Heart left ventricle (tissue), 13 donors: Measurements from ENCODE around the gene TRDMT1.
A peak's percentile ranks its signal among the peaks of the same experiment; 100 is the strongest.

ENCODE experiments used
- POLR2A ChIP-seq, 2 donors: fragments of 450-650 bp; IDR thresholded peaks; one replicate each; pipeline ENCODE4 v1.6.1; 2017; ENCODE audit warnings: antibody characterized with exemption in 2 of 2, mild to moderate bottlenecking in 2 of 2, moderate library complexity in 2 of 2
- TF ChIP-seq, protein P1 (sequence below), 12 donors: fragments of 200-600 bp; sonication (generic) in 4 of 12; IDR thresholded peaks; one replicate each; pipeline versions ENCODE4 v1.5.0 to v1.8.0; 2018 to 2022; ENCODE audit warnings: antibody characterized with exemption in 12 of 12, mild to moderate bottlenecking in 5 of 12
- donor health status: ischemic (EF 13 %, LVEDD 7.1; RV severe dilation, severe dysfunction).
- donor health status: DM: no; HTN: yes; CAD: no.
- donor health status: DM: no; HTN: no; CAD: no.
- donor health status: ischemic (EF 25% LVEDD 6.9; RV normal size, moderate dysfunction).
- donor health status: ischemic (EF 25% LVEDD 5.7; RV mildly dilated, moderate dysfunction).
- donor health status: ischemic (EF 35%, LVEDD 5.7; RV mildly dilated, moderate dysfunction).
- donor health status: nonischemic (EF 11% LVEDD 7.7; RV severe dilation, severe dysfunction).
- donor health status: DM: yes; HTN: yes; CAD: no.
- donor health status: PGD.
- donor health status: ischemic (EF 29% LVEDD 5.4; RV normal size, mild dysfunction).
- donor health status: nonischemic (EF 23%, LVEDD 6.1; RV moderate dilation, normal function).

DNA sequence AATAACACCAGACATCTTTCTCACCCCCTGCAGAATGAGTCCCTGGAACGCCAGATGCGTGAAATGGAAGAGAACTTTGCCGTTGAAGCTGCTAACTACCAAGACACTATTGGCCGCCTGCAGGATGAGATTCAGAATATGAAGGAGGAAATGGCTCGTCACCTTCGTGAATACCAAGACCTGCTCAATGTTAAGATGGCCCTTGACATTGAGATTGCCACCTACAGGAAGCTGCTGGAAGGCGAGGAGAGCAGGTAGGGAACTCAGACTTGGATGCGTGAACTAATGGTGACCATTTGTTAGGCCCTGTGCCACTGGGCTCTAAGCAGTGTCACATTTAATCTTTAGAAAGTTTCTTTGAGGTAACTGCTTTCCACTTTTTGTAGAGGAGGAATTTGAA is 33.7 kb upstream of the TRDMT1 start:
- TF ChIP-seq, protein P1, sequence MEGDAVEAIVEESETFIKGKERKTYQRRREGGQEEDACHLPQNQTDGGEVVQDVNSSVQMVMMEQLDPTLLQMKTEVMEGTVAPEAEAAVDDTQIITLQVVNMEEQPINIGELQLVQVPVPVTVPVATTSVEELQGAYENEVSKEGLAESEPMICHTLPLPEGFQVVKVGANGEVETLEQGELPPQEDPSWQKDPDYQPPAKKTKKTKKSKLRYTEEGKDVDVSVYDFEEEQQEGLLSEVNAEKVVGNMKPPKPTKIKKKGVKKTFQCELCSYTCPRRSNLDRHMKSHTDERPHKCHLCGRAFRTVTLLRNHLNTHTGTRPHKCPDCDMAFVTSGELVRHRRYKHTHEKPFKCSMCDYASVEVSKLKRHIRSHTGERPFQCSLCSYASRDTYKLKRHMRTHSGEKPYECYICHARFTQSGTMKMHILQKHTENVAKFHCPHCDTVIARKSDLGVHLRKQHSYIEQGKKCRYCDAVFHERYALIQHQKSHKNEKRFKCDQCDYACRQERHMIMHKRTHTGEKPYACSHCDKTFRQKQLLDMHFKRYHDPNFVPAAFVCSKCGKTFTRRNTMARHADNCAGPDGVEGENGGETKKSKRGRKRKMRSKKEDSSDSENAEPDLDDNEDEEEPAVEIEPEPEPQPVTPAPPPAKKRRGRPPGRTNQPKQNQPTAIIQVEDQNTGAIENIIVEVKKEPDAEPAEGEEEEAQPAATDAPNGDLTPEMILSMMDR (IDR thresholded peaks at IDR 0.05) = peak in 2 of 12 donors; percentile 8 to 9
- TF ChIP-seq POLR2A (IDR thresholded peaks at IDR 0.05) = no peak
